GM06990 (cell line): ENCODE results near the gene OR51T1.
"Not testable (repeated sequence)": the region's sequence is repeated elsewhere in the genome, so short reads cannot be mapped to it uniquely, and the experiment has no call there.

ENCODE experiments used
- DNase-seq: peaks from one replicate; pipeline ENCODE4 v3.0.0-alpha.2; 2011; ENCODE audit not compliant: insufficient read length; ENCODE audit errors: extremely low read depth
- H3K27me3 ChIP-seq: replicated peaks from 2 replicates; pipeline ENCODE4 v1.6.0; 2011; ENCODE audit warnings: low read length; ENCODE audit not compliant: control insufficient read depth, insufficient read depth
- H3K36me3 ChIP-seq: 2 replicates; pipeline ENCODE4 v1.5.1; 2011; ENCODE audit warnings: low read length; ENCODE audit not compliant: control insufficient read depth, insufficient read depth
- H3K4me3 ChIP-seq: replicated peaks from 2 replicates; pipeline ENCODE4 v1.5.1; 2011; ENCODE audit warnings: low read depth, mild to moderate bottlenecking, control low read depth, low read length
- CTCF ChIP-seq: IDR thresholded peaks from 2 replicates; pipeline ENCODE4 v1.5.1; 2011; ENCODE audit warnings: low read length, control low read depth, mild to moderate bottlenecking, inconsistent platforms; ENCODE audit not compliant: insufficient read depth, poor library complexity, severe bottlenecking

OR51T1 gene, protein sequence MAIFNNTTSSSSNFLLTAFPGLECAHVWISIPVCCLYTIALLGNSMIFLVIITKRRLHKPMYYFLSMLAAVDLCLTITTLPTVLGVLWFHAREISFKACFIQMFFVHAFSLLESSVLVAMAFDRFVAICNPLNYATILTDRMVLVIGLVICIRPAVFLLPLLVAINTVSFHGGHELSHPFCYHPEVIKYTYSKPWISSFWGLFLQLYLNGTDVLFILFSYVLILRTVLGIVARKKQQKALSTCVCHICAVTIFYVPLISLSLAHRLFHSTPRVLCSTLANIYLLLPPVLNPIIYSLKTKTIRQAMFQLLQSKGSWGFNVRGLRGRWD

DNA sequence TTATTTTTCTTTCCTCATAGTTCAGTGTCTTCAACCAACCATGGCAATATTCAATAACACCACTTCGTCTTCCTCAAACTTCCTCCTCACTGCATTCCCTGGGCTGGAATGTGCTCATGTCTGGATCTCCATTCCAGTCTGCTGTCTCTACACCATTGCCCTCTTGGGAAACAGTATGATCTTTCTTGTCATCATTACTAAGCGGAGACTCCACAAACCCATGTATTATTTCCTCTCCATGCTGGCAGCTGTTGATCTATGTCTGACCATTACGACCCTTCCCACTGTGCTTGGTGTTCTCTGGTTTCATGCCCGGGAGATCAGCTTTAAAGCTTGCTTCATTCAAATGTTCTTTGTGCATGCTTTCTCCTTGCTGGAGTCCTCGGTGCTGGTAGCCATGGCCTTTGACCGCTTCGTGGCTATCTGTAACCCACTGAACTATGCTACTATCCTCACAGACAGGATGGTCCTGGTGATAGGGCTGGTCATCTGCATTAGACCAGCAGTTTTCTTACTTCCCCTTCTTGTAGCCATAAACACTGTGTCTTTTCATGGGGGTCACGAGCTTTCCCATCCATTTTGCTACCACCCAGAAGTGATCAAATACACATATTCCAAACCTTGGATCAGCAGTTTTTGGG, at the start of gene OR51T1:
Gene OR51T1, plus strand, starts transcription at position 41 of the 641 bp plus-strand sequence. Its CDS starts 0 bp downstream, at position 41.
- TF ChIP-seq CTCF = no peak
- no peak for DNase-seq
- no peaks in the 10 kb centered on the region for H3K27me3 ChIP-seq
- H3K36me3 ChIP-seq = no peaks in the 10 kb centered on the region
- H3K4me3 ChIP-seq = no peak within 1 kb of the TSS

DNA sequence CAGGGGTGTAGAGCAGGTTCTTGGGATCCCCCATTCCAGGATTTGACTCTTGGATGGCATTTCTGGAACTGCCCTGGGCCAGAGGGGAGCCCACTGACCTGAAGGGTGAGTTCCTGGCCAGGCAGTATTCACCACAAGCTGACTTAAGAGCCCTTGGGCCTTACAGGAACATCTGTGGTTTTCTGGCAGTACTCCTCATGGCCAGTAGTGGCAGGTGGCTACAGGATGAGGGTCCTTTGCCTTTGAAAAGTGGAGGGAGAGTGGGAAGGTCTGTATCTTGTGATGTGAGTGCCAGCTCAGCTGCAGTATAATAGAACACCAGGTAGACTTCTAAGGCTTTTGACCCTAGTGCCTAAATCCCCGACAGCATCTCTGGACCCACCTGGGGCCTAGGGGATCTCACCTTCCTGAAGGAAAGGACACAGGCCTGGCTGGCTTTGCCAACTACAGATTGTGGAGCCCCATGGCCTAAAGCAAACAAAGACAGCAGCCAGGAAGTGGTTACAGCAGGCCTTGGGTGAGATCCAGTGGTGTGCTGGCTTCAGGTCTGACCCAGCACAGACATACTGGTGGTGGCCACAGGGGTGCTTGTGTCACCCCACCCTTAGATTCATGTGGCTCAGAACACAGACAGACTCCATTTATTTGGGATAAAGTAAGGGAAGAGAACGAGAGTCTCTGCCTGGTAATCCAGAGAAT, 41.7 kb upstream of the OR51T1 start:
- TF ChIP-seq CTCF = no peak
- H3K36me3 ChIP-seq = no peaks in the 10 kb centered on the region

DNA sequence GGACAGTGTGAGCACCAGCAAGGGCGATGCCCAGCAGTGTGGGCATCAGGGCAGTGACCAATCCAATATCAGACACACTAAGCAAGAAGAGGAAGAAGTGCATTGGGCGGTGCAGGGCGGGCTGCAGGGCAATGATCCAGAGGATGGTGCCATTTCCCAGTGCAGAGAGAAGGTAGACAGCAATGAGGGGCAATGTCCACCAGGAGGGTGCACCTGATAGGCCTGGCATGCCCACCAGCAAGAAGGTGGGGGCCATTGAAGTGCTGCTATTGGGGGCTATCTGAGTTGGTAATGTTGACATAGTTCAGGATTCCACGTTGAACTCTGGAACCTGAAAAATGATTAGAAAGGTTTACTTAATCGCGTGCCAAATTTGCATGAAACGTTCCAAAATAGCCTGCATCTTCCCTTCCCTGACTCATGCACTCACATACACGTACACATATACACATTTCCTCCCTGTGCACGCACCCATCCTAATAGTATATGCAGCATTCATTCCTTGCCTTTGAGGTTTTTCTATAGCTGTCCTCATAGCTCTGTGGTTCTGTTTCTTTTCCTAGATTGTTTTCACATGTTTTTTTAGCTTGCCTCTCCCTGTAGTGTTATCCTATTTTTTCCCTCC, 32.7 kb upstream of the OR51T1 start, which contains the start of gene OR51S1:
Gene OR51S1, minus strand, starts transcription at position 301 of the 625 bp plus-strand sequence. Its CDS starts 0 bp downstream, at position 301.
- DNase-seq = no peak
- no peaks in the 10 kb centered on the region for H3K27me3 ChIP-seq
- H3K36me3 ChIP-seq = no peaks in the 10 kb centered on the region
- no peak for TF ChIP-seq CTCF
- H3K4me3 ChIP-seq = no peak within 1 kb of the TSS

More for the DNA sequence above, 41.7 kb upstream of the OR51T1 start:
- DNase-seq = no peak
- Histone ChIP-seq H3K27me3 (no peaks in the 10 kb centered on the region; the same call in 1 of the 2 replicates), H3K4me3 (no peak overlapping the region)

- DNase-seq = no peak
- Histone ChIP-seq H3K36me3 (no peaks in the 10 kb centered on the region), H3K4me3 (no peak overlapping the region), H3K27me3 (no peaks in the 10 kb centered on the region)
- no peak for TF ChIP-seq CTCF
Measured at GRCh38 chr11:4851033-4851432, 30.7 kb upstream of the OR51T1 start.

DNA sequence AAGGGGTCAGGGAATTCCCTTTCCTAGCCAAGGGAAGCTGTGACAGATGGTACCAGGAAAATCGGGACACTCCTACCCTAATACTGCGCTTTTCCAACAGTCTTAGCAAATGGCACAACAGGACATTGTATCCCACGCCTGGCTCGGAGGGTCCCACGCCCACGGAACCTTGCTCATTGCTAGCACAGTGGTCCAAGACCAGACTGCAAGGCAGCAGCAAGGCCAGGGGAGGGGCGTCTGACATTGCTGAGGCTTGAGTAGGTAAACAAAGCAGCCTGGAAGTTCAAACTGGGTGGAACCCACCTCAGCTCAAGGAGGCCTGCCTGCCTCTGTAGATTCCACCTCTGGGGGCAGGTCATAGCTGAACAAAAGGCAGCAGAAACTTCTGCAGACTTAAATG, 27.4 kb upstream of the OR51T1 start:
- not testable (repeated sequence) for H3K27me3 ChIP-seq, H3K4me3 ChIP-seq, H3K36me3 ChIP-seq, DNase-seq
